ENCODE data around the gene ARHGEF17.
A peak's percentile ranks its signal among the peaks of the same experiment; 100 is the strongest.

ARHGEF17 gene

GRCh38 chr11:73356979-73357860, 49.1 kb downstream of the ARHGEF17 start:
- TF ChIP-seq, protein P1, sequence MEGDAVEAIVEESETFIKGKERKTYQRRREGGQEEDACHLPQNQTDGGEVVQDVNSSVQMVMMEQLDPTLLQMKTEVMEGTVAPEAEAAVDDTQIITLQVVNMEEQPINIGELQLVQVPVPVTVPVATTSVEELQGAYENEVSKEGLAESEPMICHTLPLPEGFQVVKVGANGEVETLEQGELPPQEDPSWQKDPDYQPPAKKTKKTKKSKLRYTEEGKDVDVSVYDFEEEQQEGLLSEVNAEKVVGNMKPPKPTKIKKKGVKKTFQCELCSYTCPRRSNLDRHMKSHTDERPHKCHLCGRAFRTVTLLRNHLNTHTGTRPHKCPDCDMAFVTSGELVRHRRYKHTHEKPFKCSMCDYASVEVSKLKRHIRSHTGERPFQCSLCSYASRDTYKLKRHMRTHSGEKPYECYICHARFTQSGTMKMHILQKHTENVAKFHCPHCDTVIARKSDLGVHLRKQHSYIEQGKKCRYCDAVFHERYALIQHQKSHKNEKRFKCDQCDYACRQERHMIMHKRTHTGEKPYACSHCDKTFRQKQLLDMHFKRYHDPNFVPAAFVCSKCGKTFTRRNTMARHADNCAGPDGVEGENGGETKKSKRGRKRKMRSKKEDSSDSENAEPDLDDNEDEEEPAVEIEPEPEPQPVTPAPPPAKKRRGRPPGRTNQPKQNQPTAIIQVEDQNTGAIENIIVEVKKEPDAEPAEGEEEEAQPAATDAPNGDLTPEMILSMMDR (IDR thresholded peaks at IDR 0.05; ENCODE audit: extremely low read depth, missing control alignments) = no peak
- no peak for DNase-seq (ENCODE audit: low spot score)

GRCh38 chr11:73358071-73358470, 50.0 kb downstream of the ARHGEF17 start:
- TF ChIP-seq, protein P1 (IDR thresholded peaks at IDR 0.05; ENCODE audit: extremely low read depth, missing control alignments) = no peak
- no peak for DNase-seq (ENCODE audit: low spot score)

GRCh38 chr11:73359341-73359740, 51.3 kb downstream of the ARHGEF17 start:
- TF ChIP-seq, protein P1 (IDR thresholded peaks at IDR 0.05; ENCODE audit: extremely low read depth, missing control alignments) = no peak

GRCh38 chr11:73359930-73360742, 52.1 kb downstream of the ARHGEF17 start:
- TF ChIP-seq, protein P1 (IDR thresholded peaks at IDR 0.05; ENCODE audit: extremely low read depth, missing control alignments) = peak; percentile 30
- no peak for DNase-seq (ENCODE audit: low spot score)

More at GRCh38 chr11:73359341-73359740, 51.3 kb downstream of the ARHGEF17 start:
- no peak for DNase-seq (ENCODE audit: low spot score)

GRCh38 chr11:73360743-73361369, 52.8 kb downstream of the ARHGEF17 start:
- TF ChIP-seq, protein P1 (IDR thresholded peaks at IDR 0.05; ENCODE audit: extremely low read depth, missing control alignments) = no peak
- DNase-seq (ENCODE audit: low spot score) = no peak

GRCh38 chr11:73361953-73362776, 54.1 kb downstream of the ARHGEF17 start:
- TF ChIP-seq, protein P1 (IDR thresholded peaks at IDR 0.05; ENCODE audit: extremely low read depth, missing control alignments) = no peak
- no peak for DNase-seq (ENCODE audit: low spot score)
